Measurements from ENCODE around the gene PLEKHA8.
"Not testable (repeated sequence)": the region's sequence is repeated elsewhere in the genome, so short reads cannot be mapped to it uniquely, and the experiment has no call there.

PLEKHA8 gene

GRCh38 chr7:30068117-30068516 lies 39.9 kb downstream of the PLEKHA8 start:
- DNase-seq, result no peak

DNA sequence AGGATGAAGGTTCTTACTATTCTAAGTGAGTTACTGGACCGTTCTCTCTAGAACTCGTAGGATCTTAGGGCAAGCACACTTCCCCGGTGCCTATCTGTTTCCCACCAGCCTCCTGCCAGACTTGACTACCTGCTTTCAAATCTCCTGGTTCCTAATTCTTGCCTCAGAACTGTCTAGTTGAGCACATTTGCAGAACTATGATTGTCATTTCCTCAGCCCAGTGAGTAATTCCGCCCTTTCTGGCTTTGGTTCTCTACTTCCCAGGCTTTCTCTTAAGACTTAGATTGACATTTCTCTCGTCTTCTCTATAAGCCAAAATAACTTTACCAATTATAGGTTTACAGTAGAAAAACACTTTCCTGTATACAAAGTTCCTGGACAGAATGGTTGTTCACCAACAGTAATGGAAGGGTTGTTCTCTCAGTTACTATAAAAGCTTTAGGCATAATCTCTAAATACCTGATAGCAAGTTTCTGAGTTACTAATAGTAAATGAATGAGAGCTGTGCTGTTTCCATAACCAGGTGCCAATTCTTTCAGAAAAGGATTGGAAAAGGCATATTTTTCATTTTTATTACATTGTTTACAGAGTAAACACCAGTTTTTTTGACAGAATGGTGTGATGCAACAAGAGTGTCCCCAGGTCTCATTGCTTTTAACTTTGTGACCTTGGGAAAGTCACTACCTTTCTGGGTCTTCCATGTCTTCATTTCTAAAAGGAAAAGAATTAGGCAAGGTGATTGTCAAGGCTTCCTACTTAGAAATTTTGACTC lies 41.1 kb downstream of the PLEKHA8 start:
- DNase-seq, result no peak

GRCh38 chr7:30070052-30070451 lies 41.8 kb downstream of the PLEKHA8 start:
- DNase-seq, result no peak

GRCh38 chr7:30072735-30073134 lies 44.5 kb downstream of the PLEKHA8 start:
- DNase-seq, result no peak

DNA sequence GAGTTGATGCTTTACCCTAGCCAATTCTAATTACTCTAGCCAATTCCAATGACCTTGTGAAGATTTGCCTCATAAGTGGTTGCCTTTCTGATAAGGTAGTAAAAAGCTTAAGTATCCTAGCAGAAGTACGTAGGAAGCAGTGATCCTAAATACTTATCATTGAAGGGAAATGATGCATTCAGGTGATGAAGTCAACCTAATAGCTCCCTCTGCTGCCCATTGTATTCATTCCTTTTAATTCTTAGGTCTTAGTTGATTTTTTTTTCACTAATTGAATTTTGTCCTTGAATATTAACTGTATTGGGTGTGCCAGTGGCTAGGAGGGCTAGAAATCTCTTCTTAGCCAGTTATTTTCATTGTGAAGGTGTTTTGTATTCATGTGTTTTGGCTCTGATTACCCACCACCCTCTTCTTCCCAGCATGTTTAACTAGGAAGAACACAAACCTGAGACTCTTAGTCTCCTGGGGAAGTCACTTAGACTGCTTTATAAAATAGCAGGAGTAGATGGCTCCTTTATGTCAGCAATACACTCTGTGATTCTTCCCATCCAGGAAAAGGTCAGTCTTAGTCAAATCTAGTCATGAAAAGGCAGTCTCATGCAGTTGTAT lies 46.3 kb downstream of the PLEKHA8 start:
- no peak for DNase-seq

DNA sequence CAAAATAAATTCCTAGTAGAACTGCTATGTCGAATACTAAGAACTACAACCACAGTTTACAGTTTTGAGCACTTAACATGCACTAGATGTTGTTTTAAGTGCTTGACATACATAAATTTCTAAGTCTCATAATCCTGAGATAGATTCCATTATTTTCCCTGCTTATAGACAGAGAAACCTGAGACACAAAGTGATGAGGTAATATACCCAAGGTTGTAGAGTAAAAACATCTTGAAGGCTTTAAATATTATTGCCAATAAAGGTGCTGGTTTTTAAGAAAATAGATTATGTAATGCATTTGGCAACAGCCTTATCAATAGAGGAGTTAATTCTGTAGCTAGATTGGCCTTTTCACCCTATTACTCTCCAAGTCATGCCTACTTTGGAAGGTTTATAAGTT lies 48.2 kb downstream of the PLEKHA8 start:
- DNase-seq, result no peak

DNA sequence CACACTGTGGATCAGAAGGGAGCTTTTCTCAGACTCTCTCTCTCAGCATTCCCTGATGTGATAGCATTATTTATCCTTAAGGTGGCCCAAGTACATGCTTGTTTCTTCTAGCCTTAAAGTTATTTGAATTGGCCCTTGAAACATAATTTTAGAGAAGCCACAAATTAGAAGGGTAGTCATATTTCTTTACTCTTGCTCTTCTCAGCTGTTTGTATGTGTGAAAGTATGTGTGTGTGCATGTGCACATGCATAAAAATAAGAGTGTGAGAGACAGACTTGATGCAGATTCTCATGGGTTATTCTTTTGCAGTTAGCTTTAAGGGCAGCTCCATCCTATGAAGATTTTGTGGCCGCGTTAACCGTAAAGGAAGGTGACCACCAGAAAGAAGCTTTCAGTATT lies 50.1 kb downstream of the PLEKHA8 start:
- DNase-seq, result no peak

- DNase-seq, result no peak
These were observed 51.7 kb downstream of the PLEKHA8 start for GRCh38 chr7:30079880-30080279.

- no peak for DNase-seq
These were observed 52.6 kb downstream of the PLEKHA8 start for GRCh38 chr7:30080818-30081217.

- DNase-seq, result no peak
These were observed 54.5 kb downstream of the PLEKHA8 start for GRCh38 chr7:30082686-30083085.

- DNase-seq, result no peak
These were observed 55.1 kb downstream of the PLEKHA8 start for GRCh38 chr7:30083334-30083733.

- DNase-seq, result no peak
These were observed 56.0 kb downstream of the PLEKHA8 start for GRCh38 chr7:30084212-30084611.

- no peak for DNase-seq
These were observed 58.3 kb downstream of the PLEKHA8 start for GRCh38 chr7:30086529-30086928.

DNA sequence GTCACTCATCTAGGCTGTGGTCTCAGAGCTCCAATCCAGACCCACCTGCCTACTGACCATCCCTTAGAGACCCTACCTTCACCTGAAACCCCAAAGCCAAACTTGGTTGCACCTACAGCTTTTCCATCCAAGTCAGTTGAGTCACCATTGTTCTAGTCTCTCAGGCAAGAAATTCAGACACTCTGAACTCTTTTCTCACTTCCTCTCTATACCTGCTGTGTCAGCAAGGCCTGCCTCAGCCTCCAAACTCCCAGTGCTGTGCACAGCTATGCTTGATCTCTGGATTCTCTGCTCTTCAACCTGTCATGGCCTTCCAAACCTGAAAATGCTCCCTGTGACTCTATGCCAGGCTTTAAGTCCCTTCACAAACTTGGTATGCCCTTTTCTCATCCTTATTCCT lies 59.2 kb downstream of the PLEKHA8 start:
- DNase-seq, result no peak

DNA sequence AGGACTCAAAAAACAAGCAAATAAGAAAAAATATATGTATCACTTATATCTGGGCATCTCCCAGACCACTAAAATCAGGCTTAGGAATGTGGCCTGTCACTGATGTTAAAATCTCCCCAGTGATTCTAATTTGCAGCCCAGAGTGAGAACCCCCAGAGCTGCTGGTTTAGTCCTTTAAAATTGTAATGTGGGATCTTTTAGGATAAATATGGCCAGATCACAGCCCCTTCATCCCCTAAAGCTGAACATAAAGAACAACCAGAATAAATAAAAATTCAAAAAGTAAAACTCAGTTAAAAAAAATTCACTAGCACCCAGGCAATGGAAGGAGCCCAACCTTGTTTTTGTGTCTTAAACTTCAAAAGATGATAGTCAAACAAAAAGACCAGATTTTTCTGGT lies 60.1 kb downstream of the PLEKHA8 start:
- no peak for DNase-seq

DNA sequence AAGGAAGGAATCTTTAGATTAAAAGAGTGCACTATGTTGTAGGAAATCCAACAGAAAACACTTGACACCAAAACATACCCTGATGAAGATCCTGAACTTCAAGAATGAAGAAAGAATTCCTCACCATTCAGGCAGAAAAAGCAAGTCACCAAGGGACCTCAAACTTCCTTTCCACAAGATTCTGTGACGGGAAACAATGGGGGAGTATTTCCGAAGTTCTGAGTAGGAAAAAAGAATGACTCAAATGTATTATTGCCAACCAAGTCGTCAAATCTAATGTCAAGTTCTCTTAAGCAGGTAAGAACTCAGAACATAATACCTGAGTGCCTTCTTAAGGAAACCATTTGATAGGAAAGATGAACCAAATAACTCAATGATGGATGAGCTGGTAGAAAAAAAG lies 61.9 kb downstream of the PLEKHA8 start:
- DNase-seq, result no peak

GRCh38 chr7:30091491-30091912 lies 63.3 kb downstream of the PLEKHA8 start:
- no peak for DNase-seq

GRCh38 chr7:30091987-30092386 lies 63.8 kb downstream of the PLEKHA8 start:
- no peak for DNase-seq

DNA sequence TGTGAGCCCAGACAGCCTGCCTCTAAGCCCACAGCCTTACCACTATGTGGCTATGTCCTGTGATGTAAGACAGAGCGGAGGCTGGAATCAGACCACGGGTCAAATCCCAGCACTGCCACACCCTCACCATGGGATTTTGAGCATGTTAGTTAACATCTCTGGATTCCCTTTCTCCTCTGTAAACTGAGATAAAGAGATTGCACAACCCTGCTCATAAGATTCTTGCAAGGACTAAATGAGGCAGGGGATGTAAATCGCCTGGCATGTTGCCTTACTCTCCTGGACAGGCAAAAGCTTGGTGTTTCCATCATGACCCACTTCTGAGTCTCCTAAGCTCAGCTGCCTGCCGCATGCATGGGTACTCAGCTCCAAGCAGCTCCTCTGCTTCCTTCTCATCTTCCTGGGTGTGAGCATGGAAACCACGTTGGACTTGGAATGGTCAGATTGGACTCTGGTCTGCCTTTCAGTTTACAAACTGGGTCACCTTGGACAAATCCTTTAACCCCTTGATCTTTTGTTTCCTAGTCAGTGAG lies 65.3 kb downstream of the PLEKHA8 start:
- DNase-seq, result no peak

DNA sequence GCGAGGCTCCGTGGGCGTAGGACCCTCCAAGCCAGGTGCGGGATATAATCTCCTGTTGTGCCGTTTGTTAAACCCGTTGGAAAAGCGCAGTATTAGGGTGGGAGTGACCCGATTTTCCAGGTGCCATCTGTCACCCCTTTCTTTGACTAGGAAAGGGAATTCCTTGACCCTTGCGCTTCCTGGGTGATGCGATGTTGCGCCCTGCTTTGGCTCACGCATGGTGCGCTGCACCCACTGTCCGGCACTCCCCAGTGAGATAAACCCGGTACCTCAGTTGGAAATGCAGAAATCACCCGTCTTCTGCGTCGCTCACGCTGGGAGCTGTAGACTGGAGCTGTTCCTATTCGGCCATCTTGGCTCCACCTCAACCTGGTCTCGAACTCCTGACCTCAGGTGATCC lies 70.4 kb downstream of the PLEKHA8 start:
- DNase-seq, result not testable (repeated sequence)

GRCh38 chr7:30102281-30102680 lies 74.1 kb downstream of the PLEKHA8 start:
- DNase-seq, result no peak

- no peak for DNase-seq
These were observed 75.9 kb downstream of the PLEKHA8 start for GRCh38 chr7:30104157-30104556.

- DNase-seq, result no peak
These were observed 84.0 kb downstream of the PLEKHA8 start for GRCh38 chr7:30112103-30112713.

DNA sequence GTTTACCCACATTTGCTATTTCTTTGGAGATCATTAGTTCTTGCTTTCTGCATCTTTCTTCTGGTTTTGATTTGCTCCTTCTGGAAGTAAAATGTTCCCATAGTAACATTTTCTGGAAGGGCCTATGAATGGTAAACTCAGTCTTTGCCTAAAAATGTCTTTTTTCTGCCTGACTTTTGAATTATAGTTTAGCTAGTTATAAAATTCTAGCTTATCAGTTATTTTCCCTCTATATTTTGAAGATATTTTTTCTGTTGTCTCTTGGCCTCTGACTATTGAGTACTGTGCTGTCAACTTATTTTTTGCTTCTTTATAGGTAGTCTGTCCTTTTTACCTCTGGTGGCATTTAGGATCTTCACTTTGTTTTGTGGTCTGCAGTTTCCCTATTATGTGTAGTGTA lies 84.9 kb downstream of the PLEKHA8 start:
- no peak for DNase-seq
